Measurements from ENCODE around the gene RNF214.

- TF ChIP-seq POLR2A (IDR thresholded peaks at IDR 0.05) (no peak), CTCF (IDR thresholded peaks at IDR 0.05) (no peak)
Measured at GRCh38 chr11:117200813-117201657, 31.4 kb upstream of the RNF214 start.

All from body of pancreas (tissue), 4 donors.